HS-27A (cell line): Measurements from ENCODE around the gene RAD51B.
"Not testable (repeated sequence)": the region's sequence is repeated elsewhere in the genome, so short reads cannot be mapped to it uniquely, and the experiment has no call there.

ENCODE experiments used
- DNase-seq: peaks from one replicate; pipeline ENCODE4 v3.0.0-alpha.2; 2012; ENCODE audit warnings: low read depth, missing footprints

Gene RAD51B

DNA sequence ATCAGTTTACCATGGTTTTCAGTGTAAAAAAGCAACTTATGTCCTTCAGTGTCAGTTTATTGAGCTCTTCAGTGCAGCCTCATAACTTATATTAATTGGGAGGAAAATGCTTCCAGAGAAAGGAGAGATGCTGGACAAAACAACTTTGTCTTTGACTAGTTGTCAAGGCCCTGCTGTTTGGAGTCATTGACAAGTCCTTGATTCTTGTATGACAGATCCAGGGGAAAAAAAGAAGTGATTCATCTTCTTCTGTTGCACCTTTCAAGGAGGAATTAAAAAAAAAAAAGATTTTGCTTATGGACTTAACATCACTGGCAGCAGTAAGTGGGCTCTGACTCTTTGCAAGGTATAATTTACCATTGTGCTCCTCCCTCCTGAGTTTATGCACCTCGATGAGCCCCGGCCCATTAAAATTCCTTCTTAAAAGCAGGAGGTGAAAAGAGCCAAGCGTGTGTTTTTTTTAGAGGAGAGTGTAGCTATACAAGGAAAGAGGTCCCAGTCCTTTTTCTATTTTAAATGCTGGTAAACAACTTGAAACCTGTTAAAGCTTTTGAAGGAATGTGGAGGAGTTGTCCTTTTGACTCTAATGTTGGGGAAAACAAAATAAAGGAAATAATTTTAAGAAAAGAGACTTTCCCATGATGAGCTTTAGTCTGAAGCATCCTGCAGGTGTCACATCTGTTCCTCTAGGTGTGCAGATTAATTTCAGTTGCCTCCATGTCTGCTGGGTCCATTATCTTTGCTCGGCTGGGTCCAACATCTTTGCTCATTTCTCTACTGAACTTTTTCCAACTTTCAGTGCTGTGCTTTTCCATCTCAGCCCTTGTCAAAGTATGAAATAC, 431.6 kb downstream of the RAD51B start:
- no peak for DNase-seq

DNA sequence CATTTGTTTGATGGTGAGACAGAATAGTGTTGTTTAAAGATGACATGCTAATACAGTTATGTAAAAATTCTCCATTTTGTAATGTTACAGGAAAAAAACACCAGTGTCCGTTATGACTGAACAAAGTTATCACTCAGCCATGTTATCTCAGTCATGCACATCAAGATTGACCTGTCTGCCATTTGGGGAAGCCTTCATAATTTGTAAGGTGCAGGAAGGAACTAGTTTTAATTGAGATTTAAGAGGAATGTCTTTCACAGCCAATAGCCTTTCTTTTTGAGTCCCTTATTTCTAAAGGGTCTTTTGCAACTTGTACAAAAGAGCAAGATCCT, 432.2 kb downstream of the RAD51B start:
- no peak for DNase-seq

DNA sequence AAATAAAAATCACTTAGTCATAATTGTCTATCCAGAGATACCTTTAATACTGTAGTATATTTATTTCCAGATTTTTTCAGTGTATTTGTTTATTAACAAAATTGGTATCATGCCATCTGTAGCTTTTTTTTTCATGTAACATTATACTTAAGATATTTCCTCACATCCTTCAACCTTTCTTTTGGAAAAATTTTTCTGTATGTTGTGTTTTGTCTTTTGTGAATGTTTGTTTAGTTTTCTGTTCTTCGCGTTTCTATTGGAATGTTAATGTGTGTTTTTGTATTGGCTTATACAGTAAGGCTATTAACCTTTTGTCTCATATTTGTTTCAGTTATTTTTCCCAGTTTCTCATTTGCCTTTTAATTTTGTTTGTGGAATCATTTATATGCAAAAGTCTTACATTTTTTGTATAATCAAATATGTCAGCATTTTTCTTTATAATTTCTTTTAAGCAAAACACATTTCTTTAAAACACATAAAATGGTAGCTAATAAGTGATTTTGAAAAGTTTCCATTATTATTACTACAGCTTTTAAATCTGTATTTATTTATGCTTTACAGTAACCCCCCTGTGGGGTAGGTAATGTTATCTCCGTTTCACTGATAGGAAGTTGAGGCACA, 433.7 kb downstream of the RAD51B start:
- DNase-seq, result no peak

DNA sequence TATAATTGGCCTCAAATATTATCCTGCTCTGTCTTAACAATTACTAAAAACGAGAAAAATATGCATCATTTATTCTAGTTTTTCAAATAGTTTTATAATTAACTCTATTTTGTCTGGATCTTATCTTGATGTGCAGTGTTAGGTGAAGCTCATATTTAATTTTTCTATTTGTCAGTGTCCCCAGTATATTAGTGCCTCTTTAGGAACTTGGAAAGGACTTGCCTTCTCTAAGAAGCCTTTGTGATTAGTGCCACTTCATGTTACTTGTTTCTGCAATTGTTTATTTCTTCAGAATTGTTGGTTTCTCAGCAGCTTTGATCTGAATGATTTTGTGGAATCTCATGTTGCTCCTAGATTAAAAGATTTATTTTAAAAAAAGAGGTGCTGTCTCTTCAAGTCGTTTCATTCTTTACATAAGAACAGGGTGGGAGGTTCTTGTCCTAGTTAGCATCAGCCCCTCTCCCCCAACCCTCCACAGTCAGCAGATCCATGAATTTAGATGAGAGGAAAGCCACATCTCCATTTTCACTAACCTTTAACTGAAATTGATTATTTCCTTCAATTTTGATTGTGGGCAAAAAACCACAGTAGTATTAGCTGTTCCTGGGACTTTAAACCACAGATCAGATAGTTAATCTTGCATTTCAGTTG, 434.4 kb downstream of the RAD51B start:
- DNase-seq, result no peak

DNA sequence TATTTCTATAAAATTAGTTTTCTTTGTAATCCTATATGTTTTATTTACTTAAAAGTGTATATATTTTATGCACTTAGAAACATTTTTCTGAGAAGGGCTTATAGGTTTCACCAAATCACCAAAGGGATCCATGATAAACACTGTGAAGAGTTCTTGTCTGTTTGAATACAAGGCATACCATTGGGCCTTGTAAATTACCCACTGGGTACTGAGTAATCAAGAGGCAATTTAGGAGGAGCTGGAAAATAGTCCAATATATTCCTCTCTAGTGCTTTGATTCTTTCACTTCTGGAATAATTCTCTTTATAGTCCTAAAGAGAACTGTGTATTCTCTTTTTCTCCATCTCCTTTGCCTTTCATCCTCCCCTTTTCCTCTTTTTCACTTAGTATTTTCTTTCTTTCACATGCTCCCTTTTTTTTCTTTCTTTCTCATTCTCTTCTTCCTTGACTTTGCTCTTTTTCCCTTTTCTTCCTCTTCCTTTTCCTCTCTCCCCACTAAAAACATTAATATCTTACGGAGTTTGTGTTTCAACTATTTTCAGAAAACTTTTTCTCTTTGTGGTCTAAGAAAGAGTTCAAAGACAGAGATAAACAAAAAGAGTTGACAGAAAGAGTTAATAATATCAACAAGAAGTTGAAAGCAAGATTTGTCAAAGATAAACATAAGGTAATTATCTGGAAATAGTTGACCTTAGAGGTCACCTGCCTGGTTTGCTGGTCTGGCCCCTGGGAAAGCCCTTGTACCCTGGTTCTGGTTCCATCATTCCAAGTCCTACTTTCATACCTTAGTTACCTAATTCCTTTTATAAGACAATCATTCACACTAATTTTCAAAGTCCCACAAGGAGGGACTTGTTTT, 435.3 kb downstream of the RAD51B start:
- no peak for DNase-seq

DNA sequence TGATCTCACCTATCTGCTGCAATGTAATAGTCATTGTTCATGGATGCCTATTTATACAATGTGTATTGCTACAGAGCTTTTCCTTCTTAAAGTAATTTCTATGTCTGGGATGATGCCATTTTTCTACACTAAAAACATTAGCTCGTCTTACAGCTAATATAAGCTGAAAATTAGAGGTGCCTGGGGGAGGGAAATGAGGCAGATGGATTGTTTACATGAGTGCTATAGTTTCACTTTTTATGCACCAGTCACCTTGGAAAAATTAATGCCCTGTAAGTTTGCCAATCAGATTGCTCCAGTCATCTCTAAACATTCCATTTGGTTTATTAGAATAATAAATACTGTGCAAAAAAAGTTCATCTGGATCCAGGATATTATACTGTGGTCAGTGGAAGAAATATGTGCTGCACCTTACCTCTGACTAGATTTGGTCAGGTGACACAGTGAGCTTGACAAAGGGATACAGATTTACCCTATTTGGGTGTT, 436.2 kb downstream of the RAD51B start:
- DNase-seq, result no peak

DNA sequence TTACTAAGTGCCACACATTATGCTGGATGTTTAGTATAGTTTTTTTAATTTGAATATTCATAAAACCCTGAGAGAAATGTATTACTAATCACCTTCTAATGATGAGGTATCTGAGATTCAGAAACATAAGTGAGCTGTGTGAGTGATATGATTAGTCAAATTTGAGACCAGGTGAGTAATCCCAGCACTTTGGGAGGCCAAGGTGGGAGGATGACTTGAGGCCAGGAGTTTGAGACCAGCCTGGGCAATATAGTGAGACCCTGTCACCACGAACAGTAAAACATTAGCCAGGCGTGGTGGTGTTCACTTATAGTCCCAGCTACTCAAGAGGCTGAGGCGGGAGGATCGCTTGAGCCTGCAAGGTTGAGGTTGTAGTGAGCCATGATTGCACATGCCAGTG, 438.4 kb downstream of the RAD51B start:
- DNase-seq, result no peak

DNA sequence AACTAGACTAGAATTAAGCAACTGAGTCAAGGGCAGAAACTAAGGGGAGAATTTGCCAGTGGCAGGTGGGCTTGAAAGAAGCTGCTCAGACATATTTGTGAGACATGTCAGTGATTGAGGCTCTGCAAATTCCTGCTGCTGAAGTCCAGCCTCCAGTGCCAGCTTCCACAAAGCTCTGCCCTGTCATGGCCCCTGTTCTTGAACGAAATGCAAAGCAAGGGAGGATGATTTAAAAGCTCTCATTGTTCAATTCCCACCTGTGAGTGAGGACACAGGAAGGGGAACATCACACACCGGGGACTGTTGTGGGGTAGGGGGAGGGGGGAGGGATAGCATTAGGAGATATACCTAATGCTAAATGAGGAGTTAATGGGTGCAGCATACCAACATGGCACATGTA, 439.4 kb downstream of the RAD51B start:
- DNase-seq, result not testable (repeated sequence)

DNA sequence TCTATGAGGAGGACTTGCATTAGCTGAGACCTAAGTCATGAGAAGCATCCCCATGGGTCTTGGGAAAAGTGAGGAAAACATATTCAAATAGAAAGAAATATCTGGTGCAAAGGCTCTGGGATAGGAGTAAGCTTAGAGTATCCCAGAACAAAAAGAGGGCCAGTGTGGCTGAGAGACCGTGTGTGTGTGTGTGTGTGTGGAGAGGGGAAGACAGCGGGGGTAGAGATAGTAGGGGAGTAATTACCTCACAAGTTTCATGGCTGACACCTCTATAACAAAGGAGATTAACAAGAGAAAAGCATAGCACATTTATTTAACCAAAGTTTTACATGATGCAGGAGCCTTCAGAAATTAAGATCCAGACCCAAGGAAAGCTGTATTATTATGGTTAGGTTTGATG, 440.5 kb downstream of the RAD51B start:
- no peak for DNase-seq

DNA sequence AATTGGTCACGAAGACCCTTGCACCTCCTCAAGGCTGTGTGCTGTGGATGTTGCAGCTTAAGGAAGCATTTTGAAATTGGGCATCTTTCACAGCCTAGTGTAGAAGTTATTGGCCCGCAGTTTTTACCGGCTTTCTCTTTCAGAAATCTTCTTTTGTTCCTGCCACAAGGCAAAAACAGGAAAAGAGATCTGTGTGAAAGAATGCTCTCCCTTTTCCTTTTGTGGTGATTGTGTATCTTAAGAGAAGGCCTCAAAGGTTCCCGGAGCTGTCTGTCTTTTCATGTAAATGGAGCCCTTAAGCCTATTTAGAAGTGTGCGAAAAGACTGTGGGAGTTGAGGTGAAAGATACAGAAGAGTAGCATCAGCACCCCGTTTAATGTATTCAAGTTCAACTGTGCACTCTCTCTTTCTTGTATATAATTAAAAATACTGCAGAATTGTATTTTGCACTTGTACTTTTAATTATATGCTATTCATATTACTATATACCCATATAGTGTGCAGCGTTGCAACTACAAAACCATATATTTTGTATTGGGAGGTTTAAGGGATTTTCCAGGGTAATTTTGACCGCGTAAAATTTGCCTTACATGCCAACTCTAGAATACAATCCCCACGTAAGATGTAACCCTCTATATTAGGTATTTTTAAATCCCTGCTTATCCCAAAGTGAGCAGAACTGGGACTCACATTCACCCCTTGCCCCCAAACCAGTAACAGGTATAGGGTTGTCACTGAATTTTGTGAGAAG, 441.7 kb downstream of the RAD51B start:
- no peak for DNase-seq

DNA sequence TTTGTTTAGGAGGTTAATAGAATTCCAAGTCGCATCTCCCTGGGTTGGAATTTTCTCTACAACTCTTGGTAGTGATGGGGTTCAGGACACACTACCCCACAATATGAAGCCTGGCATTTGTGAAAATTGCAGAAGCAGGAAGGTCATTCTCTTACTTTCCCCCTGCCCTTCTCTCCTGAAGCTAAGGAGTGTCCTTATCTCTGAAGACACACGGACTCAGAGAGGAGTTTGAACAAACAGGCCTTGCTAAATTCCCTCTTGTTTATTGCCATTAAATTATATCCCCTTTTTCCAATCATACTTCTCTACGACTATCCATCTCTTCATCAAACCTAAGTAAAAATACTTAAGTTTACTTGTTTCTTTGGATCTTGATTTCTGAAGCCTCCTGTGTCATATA, 443.0 kb downstream of the RAD51B start:
- DNase-seq, result no peak

DNA sequence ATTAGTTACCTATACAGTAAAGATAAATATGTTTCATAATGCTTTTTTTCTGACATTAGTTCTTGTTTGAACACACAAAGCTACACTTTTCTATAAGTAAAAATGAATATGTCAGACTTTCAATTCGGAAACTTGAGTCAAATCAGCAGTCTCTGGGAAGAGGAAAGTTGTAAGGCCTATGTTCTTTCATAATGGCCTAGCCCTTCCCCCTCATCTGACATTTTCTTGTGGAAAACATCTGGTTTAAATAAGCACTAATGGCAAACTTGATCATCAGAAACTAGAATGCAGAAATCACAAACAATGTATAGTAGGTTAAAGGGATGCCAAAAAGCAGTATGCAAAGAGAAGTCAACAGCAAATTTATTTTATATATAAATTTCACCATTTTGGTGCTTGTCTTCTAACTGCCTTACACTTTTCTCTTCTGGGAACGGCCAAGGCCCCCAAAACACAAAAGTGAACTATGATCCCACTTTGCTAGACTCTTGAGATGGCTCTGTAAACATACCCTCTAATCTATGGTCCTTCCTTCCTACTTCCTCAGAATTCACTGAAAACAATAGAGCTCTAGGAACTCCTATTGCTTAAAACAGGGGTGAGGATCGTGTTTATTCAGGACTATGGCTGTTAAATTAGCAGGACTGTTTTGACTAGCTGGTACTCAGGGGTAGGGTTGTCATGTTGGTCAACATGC, 444.1 kb downstream of the RAD51B start:
- no peak for DNase-seq

DNA sequence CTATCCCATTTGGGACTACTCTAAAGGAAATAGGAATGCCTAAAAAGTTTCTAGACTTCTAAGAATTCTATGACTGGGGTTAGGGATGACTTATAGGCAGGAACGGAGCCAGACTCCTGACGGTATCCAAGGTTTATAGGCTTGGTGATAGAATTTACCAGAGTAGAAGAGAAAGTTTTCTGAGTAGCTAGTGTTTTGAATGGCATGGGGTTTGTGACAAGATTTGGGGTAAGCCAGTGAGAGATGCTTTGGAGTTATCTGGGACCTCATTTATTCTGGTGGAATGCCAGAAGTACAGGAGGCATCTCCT, 444.6 kb downstream of the RAD51B start:
- no peak for DNase-seq

DNA sequence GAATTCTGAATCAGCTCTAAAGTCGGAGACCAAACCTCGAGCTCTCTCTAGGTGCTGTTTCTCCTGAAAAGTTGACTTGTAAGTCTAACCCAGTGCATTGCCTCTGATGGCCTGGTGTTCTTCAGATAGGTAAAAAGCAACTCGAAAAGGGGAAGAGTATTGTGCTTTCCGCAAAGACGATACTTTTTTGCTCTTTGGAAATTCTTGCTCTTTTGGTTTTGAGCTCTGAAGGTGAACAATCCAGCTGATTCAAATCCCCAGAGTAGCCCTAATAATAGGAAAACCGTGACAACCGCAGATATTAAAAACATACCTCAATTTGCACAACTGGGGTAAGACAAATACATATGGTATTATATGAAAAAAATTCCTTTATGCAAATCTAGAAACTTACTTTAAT, 447.4 kb downstream of the RAD51B start:
- no peak for DNase-seq

DNA sequence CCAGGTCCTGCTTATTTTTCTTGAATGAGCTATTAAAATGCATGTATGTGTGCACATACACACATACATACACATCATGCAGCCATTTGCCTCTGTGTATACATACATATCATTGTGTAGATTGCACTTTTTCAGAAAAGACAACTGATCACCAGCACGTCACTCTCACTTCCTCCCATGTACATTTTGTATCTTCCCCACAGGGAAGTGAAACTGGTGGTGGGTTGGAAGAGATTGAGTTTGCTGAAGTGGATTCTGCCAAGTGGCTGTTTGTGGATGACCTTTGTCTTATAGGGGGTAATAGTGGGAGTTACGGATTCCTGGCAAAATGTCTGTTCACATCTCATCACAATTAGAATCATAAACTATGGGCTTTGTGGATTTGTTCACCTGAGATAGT, 448.6 kb downstream of the RAD51B start:
- DNase-seq, result no peak

DNA sequence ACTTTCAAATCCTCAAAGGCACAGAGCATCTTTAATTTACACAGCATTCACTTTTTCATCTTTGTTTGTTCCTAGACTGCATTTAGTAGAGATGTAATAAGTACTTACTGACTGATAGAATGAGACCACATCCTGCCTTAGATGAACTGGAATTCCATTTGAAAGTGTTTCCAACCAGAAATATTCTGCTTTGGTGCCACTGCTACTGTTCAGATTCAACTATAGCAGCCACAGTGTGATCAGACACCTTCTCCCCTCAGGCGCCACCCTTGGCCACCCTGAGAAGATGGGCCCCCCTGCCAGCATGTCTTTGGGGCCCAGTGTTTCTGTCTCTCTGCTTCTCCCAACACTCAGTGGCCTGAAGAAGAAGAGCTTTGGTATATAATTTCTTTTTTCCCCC, 449.1 kb downstream of the RAD51B start:
- no peak for DNase-seq

DNA sequence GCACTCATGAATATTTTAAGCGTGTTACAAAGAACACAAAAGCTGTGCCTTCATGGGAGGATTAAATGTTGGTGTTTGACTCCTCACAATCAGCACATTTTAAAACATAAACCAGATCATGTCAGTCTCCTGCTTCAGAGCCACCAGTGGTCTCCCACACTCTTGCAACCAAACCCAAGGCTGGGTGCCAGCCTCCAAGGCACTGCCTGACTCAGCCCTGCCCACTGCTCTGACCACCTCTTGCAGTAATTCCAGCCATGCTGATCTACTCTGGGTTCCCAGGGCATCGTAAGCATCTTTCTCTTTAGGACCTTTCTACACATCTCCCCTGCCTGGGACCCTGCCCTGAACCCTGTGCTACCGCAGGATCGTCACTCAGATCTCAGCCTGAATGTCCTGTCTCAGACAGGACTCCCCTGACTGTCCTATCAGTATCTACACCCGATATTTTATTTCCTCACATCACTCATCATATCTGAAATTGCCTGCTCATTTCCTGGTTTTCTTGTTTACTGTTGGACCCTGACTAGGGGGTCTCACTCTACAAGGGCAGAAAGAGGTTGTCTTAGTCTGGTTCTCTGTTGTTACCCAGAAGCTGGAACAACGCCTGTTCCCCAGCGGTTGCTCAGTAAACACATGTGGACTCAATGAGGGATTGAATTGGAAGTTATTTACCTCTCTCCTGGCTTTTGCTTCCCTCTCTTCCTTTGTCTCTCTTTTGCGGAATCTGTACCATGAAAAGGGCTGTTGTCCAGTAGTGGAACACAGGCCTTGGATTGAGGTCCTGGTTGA, 449.8 kb downstream of the RAD51B start:
- DNase-seq, result no peak

DNA sequence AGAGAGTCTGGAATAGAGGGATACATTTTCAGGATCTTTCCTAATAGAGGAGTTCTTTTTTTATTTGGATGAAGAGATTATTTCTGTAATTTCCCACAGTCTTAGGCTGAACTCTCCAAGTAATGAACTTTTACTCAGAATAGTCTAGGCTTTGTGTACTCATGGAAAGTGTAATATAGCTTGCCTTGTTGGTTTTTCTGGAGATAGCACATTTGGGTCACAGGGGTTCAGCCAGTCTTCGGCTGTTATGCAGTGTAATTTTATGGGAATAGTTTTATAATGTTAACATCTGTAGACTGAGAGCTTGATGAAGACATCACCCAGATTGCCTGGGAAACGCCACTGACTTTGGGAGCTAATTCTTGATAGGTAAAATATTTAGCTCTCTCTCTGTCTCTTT, 450.8 kb downstream of the RAD51B start:
- no peak for DNase-seq

DNA sequence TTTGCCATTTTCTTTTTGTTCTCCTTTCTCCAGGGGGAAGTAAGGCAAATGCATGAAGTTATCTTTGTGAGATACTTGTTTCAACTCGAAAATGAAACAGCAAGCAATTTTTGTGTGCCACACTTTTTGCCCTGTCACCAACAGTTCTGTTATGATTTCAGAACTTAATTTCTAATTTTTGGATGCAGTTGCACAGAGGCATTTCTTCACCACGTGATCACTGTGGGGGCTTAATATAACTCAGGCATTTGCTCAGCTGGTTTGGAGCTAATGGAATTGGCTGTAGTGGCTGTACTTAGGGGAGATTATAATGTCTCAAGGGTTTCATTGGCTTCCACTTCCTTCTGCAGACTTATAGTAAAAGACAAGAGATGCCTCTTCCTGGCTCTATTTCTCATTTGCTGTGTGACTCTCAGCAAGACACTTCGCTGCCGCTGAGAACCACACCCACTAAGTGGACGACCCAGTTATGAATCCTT, 452.4 kb downstream of the RAD51B start:
- DNase-seq, result no peak

DNA sequence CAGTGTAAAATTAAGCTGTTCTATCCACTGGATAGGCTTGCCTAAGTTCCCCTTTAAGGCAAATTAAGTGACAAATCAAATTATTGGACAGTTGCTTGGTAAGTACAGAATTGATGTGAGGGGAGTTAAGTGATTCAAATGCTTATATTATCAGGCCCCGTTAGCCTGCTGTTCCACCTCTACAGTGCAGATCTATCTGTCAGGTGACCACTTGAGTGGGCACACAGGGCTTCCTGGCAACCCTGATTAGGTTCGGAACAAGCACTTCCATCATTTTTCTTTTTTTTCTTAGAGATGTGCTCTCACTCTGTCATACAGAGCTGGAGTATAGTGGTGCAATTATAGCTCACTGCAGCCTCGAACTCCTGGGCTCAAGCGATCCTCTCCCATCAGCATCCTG, 453.8 kb downstream of the RAD51B start:
- no peak for DNase-seq
